Measurements from ENCODE around the gene ATG4D.

DNA sequence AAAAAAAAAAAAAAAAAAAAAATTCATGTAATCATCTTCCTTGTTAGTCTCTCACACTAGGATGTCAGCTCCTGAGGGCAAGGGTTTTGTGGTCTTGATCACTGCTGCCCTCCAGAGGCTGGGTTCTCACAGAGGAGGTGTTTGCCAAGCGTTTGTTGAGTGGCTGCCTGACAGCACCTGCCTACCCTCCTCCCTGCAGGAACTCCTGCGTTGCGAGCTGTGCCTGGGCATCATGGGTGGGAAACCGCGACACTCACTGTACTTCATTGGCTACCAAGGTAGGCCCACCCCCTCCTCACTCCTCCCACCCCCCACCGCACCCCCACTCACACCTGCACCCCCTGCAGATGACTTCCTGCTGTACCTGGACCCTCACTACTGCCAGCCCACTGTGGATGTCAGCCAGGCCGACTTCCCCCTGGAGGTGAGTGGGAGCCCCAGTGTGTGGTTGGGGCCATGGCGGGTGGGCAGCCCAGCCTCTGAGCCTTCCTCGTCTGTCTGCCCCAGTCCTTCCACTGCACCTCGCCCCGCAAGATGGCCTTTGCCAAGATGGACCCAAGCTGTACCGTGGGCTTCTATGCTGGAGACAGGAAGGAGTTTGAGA is 8.1 kb downstream of the ATG4D start:
- TF ChIP-seq EZH2 (IDR thresholded peaks at IDR 0.05; ENCODE audit: insufficient read depth, poor library complexity, severe bottlenecking) (no peak), EZH2phosphoT487 (IDR thresholded peaks at IDR 0.05; ENCODE audit: insufficient read depth, low read depth) (no peak)

Measured in GM23248 (cell line).